WTC11 (cell line): Measurements from ENCODE around the gene CCDC30. TPM values are rescaled to one million over a fixed set of nuclear protein-coding genes. Genes with fewer than 3 reads are reported as not detected.

ENCODE experiments used
- ATAC-seq: fragments of 200-7000 bp; cut with Tn5 transposase; 2 replicates; pipeline ENCODE4 v1.10.0; 2021; ENCODE audit warnings: mild to moderate bottlenecking, moderate library complexity
- CTCF ChIA-PET: fragments of 300-600 bp; sonication (Branson Sonifier 250); formaldehyde crosslinking; loops from one replicate; lab custom pipeline; 2021; ENCODE audit warnings: antibody characterized with exemption; lab: Charles Lee
- POLR2A ChIA-PET: fragments of 350-600 bp; sonication (Branson Sonifier 250); formaldehyde crosslinking; loops from one replicate; lab custom pipeline; 2021; ENCODE audit warnings: antibody characterized with exemption; lab: Charles Lee
- DNase-seq: peaks from one replicate; pipeline ENCODE4 v3.0.0; 2021; ENCODE audit warnings: low spot score
- H3K27ac Mint-ChIP-seq: 2 replicates; pipeline ENCODE4 v1.8.0; 2021; ENCODE audit warnings: mixed read lengths
- H3K27me3 Mint-ChIP-seq: 2 replicates; pipeline ENCODE4 v1.8.0; 2021; ENCODE audit warnings: low read depth, mild to moderate bottlenecking, moderate library complexity, mixed read lengths
- H3K36me3 Mint-ChIP-seq: 2 replicates; pipeline ENCODE4 v1.8.0; 2021; ENCODE audit warnings: mixed read lengths
- H3K4me1 Mint-ChIP-seq: 2 replicates; pipeline ENCODE4 v1.8.0; 2022; ENCODE audit warnings: mixed read lengths
- H3K4me3 Mint-ChIP-seq: 2 replicates; pipeline ENCODE4 v1.8.0; 2021; ENCODE audit warnings: mild to moderate bottlenecking, moderate library complexity, mixed read lengths
- H3K9me3 Mint-ChIP-seq: 2 replicates; pipeline ENCODE4 v1.8.0; 2021; ENCODE audit warnings: mixed read lengths
- ATF1 ChIP-seq: sonication (generic); formaldehyde crosslinking; IDR thresholded peaks from 2 replicates; pipeline ENCODE4 v1.8.1; 2023; ENCODE audit warnings: mild to moderate bottlenecking, moderate library complexity, missing genetic modification reagents
- CBFB ChIP-seq: sonication (generic); formaldehyde crosslinking; IDR thresholded peaks from 2 replicates; pipeline ENCODE4 v1.8.1; 2022; ENCODE audit warnings: mild to moderate bottlenecking, low read depth, missing genetic modification reagents
- ETV6 ChIP-seq: sonication (generic); formaldehyde crosslinking; IDR thresholded peaks from 2 replicates; pipeline ENCODE4 v1.8.1; 2022; ENCODE audit warnings: mild to moderate bottlenecking, missing genetic modification reagents
- FOXK1 ChIP-seq: sonication (generic); formaldehyde crosslinking; IDR thresholded peaks from 2 replicates; pipeline ENCODE4 v1.8.0; 2022; ENCODE audit warnings: mild to moderate bottlenecking, moderate library complexity, missing genetic modification reagents
- FOXP1 ChIP-seq: sonication (generic); formaldehyde crosslinking; IDR thresholded peaks from 2 replicates; pipeline ENCODE4 v1.8.0; 2022; ENCODE audit warnings: missing genetic modification reagents, mild to moderate bottlenecking, moderate library complexity, borderline replicate concordance
- FOXP4 ChIP-seq: sonication (generic); formaldehyde crosslinking; IDR thresholded peaks from 2 replicates; pipeline ENCODE4 v1.8.0; 2022; ENCODE audit warnings: mild to moderate bottlenecking, missing genetic modification reagents
- HMGXB4 ChIP-seq: sonication (generic); formaldehyde crosslinking; IDR thresholded peaks from 2 replicates; pipeline ENCODE4 v1.8.1; 2023; ENCODE audit warnings: mild to moderate bottlenecking, moderate library complexity, missing genetic modification reagents
- IRF2 ChIP-seq: sonication (generic); formaldehyde crosslinking; IDR thresholded peaks from 2 replicates; pipeline ENCODE4 v1.8.0; 2022; ENCODE audit warnings: low read depth, missing genetic modification reagents, borderline replicate concordance
- PRRX2 ChIP-seq: fragments of 250-450 bp; sonication (Bioruptor Pico); IDR thresholded peaks from 2 replicates; pipeline ENCODE4 v1.8.0; 2021; ENCODE audit warnings: mild to moderate bottlenecking
- RORB ChIP-seq: fragments of 250-450 bp; sonication (Bioruptor Pico); IDR thresholded peaks from 2 replicates; pipeline ENCODE4 v1.9.0; 2021; ENCODE audit warnings: mild to moderate bottlenecking
- SMAD3 ChIP-seq: sonication (generic); formaldehyde crosslinking; IDR thresholded peaks from 2 replicates; pipeline ENCODE4 v1.8.0; 2022; ENCODE audit warnings: missing genetic modification reagents, mild to moderate bottlenecking, borderline replicate concordance
- ZBTB21 ChIP-seq: sonication (generic); formaldehyde crosslinking; IDR thresholded peaks from 2 replicates; pipeline ENCODE4 v1.8.1; 2023; ENCODE audit warnings: mild to moderate bottlenecking, missing genetic modification reagents, borderline replicate concordance
- ZMAT4 ChIP-seq: fragments of 250-450 bp; sonication (Bioruptor Pico); IDR thresholded peaks from 2 replicates; pipeline ENCODE4 v1.9.0; 2021; ENCODE audit warnings: mild to moderate bottlenecking
- ZNF512 ChIP-seq: sonication (generic); formaldehyde crosslinking; IDR thresholded peaks from 2 replicates; pipeline ENCODE4 v1.8.1; 2022; ENCODE audit warnings: missing genetic modification reagents, borderline replicate concordance
- total RNA-seq: library from RNA; stranded (reverse); gene quantifications from 3 replicates; pipeline ENCODE4 v1.2.3, GENCODE V29; 2021
- TF ChIP-seq, protein P1 (sequence below): sonication (generic); formaldehyde crosslinking; IDR thresholded peaks from 2 replicates; pipeline ENCODE4 v1.8.1; 2022; ENCODE audit warnings: low read depth, missing genetic modification reagents, borderline replicate concordance
- TF ChIP-seq, protein P2 (sequence below): sonication (generic); formaldehyde crosslinking; IDR thresholded peaks from 2 replicates; pipeline ENCODE4 v1.8.0; 2023; ENCODE audit warnings: missing genetic modification reagents

Gene CCDC30
- total RNA-seq, 1 experiment from 2014 or later: 0.92 TPM

GRCh38 chr1:42660907-42661500, 197.9 kb downstream of the CCDC30 start (continued):
- TF ChIP-seq ZBTB21 (no peak), HMGXB4 (CRISPR knock-in tag) (no peak)

- TF ChIP-seq IRF2 (CRISPR knock-in tag) (no peak), ZMAT4 (CRISPR knock-in tag) (no peak), FOXP1 (CRISPR knock-in tag) (no peak), ETV6 (CRISPR knock-in tag) (no peak), ATF1 (CRISPR knock-in tag) (no peak), FOXP4 (CRISPR knock-in tag) (no peak)
- TF ChIP-seq, protein P1, sequence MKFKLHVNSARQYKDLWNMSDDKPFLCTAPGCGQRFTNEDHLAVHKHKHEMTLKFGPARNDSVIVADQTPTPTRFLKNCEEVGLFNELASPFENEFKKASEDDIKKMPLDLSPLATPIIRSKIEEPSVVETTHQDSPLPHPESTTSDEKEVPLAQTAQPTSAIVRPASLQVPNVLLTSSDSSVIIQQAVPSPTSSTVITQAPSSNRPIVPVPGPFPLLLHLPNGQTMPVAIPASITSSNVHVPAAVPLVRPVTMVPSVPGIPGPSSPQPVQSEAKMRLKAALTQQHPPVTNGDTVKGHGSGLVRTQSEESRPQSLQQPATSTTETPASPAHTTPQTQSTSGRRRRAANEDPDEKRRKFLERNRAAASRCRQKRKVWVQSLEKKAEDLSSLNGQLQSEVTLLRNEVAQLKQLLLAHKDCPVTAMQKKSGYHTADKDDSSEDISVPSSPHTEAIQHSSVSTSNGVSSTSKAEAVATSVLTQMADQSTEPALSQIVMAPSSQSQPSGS (CRISPR knock-in tag): no peak
- CTCF ChIA-PET: no interaction called here
- Mint-ChIP-seq H3K27ac (no peak overlapping the region), H3K36me3 (peaks cover 60% of the 10 kb centered on the region), H3K9me3 (no peaks in the 10 kb centered on the region), H3K27me3 (no peaks in the 10 kb centered on the region), H3K4me1 (no peaks in the 10 kb centered on the region), H3K4me3 (no peak overlapping the region)
- DNase-seq (no peak), ATAC-seq (no peak)
- POLR2A ChIA-PET: interaction anchor here (1.3 kb wide), 1 partner anchor 13 kb away, joined by 3 read pairs; the partner anchor contains the start of gene YBX1
Observed at GRCh38 chr1:42669936-42670335, 206.8 kb downstream of the CCDC30 start.

GRCh38 chr1:42670425-42670824, 207.3 kb downstream of the CCDC30 start:
- Mint-ChIP-seq H3K36me3 (peaks cover 60% of the 10 kb centered on the region), H3K9me3 (no peaks in the 10 kb centered on the region), H3K27me3 (no peaks in the 10 kb centered on the region), H3K4me1 (no peaks in the 10 kb centered on the region), H3K27ac (no peak overlapping the region), H3K4me3 (no peak overlapping the region)
- no peak for TF ChIP-seq ZNF512
- DNase-seq (no peak), ATAC-seq (no peak)
- ChIA-PET POLR2A (interaction anchor here (0.7 to 1.3 kb wide), 2 partner anchors 10 to 12 kb away, joined by 3 read pairs; partner anchors contain the start of gene YBX1), CTCF (no interaction called here)

DNA sequence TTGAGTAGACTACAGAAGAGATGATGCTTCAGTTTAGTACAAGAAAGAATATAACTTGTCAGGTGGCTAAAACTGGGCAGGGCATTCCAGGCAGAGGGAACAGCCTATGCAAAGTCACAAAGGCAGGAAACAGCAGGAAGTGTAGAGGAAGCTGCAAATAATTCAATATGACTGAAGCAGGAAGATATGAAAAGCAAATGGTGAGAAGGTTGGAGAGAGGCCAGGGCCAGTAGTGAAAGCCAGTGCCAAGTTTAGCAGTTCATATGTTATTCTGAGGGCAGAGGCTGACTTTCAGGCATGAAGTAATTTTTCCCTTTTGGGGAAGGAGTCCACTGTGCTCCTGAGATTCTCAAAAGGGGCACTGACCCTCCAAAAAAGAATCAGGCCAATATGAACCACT, 211.1 kb downstream of the CCDC30 start:
- Mint-ChIP-seq H3K9me3 (no peaks in the 10 kb centered on the region), H3K36me3 (peaks cover 36% of the 10 kb centered on the region), H3K4me3 (no peak overlapping the region), H3K27ac (no peak overlapping the region), H3K27me3 (no peaks in the 10 kb centered on the region), H3K4me1 (no peaks in the 10 kb centered on the region)
- ChIA-PET POLR2A (no interaction called here), CTCF (no interaction called here)
- DNase-seq (no peak), ATAC-seq (no peak)
- no peak for TF ChIP-seq RORB (CRISPR knock-in tag)
- no peak for TF ChIP-seq PRRX2 (CRISPR knock-in tag)
- TF ChIP-seq, protein P2, sequence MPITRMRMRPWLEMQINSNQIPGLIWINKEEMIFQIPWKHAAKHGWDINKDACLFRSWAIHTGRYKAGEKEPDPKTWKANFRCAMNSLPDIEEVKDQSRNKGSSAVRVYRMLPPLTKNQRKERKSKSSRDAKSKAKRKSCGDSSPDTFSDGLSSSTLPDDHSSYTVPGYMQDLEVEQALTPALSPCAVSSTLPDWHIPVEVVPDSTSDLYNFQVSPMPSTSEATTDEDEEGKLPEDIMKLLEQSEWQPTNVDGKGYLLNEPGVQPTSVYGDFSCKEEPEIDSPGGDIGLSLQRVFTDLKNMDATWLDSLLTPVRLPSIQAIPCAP (CRISPR knock-in tag): no peak
- TF ChIP-seq SMAD3 (CRISPR knock-in tag): no peak
- no peak for TF ChIP-seq FOXK1 (CRISPR knock-in tag)
- TF ChIP-seq CBFB: no peak
